ENCODE measurements around the gene CDKAL1.

- no peak for TF ChIP-seq YY1 (IDR thresholded peaks at IDR 0.05; ENCODE audit: insufficient read depth, insufficient read length)
- no peak for TF ChIP-seq ZNF274 (IDR thresholded peaks at IDR 0.05; ENCODE audit: low read depth, low read length)
- TF ChIP-seq SUZ12 (IDR thresholded peaks at IDR 0.05; ENCODE audit: extremely low read depth, insufficient read depth, insufficient read length): no peak
Observed at GRCh38 chr6:20943040-20943627, 408.9 kb downstream of the CDKAL1 start.
